ENCODE data around the gene CHST9. TPM values are rescaled to one million over a fixed set of nuclear protein-coding genes. Genes with fewer than 3 reads are reported as not detected.

The CHST9 gene
- polyA plus RNA-seq, 1 donor (not counting 4 experiments of a cell fraction or from before 2014, with no cell fraction given): 0.07 TPM

GRCh38 chr18:26865557-26865956 lies 319.6 kb downstream of the CHST9 start, which contains the start of gene AQP4:
TSS of gene AQP4 (minus strand) at chr18:26865707. CDS start at chr18:26865689, 18 bp downstream.
- FAIRE-seq (no peak), DNase-seq (ENCODE audit: low read depth, low spot score) (no peak)
- no peak within 1 kb of the TSS for H2AFZ ChIP-seq (ENCODE audit: control insufficient read depth, low read length)
- H3K9ac ChIP-seq (ENCODE audit: control insufficient read depth, extremely low read depth, insufficient read depth, low read length): no peak within 1 kb of the TSS
- H3K4me3 ChIP-seq (ENCODE audit: control insufficient read depth in 2 of 3, extremely low read depth in 1 of 3, insufficient read depth in 2 of 3, low read depth in 1 of 3, low read length in 3 of 3): no peak within 1 kb of the TSS
- TF ChIP-seq CTCF (optimal IDR thresholded peaks at IDR 0.05 in 1 of 3, IDR thresholded peaks at IDR 0.05 in 1 of 3, conservative IDR thresholded peaks at IDR 0.05 in 1 of 3; ENCODE audit: extremely low read depth in 1 of 3, insufficient read depth in 2 of 3, low read length in 3 of 3) (no peak), EZH2 (IDR thresholded peaks at IDR 0.05; ENCODE audit: low read length) (no peak)
- H3K9me1 ChIP-seq (ENCODE audit: control insufficient read depth, extremely low read depth, insufficient read depth, low read length): no peaks in the 10 kb centered on the region
- H4K20me1 ChIP-seq (ENCODE audit: control insufficient read depth, extremely low read depth, insufficient read depth, low read length): no peaks in the 10 kb centered on the region
- no peaks in the 10 kb centered on the region for H3K9me3 ChIP-seq (ENCODE audit: control insufficient read depth, low read depth, low read length)
- no peak within 1 kb of the TSS for H3K27ac ChIP-seq (ENCODE audit: control insufficient read depth, insufficient read depth, low read length)
- H3K79me2 ChIP-seq (ENCODE audit: control insufficient read depth, insufficient read depth, low read length): no peaks in the 10 kb centered on the region
- no peaks in the 10 kb centered on the region for H3K36me3 ChIP-seq (ENCODE audit: control insufficient read depth in 2 of 2, extremely low read depth in 1 of 2, insufficient read depth in 2 of 2, low read length in 2 of 2)
- dilution Hi-C loops (cut with MboI; ENCODE audit: extremely low pct_ligation_motif_present, low sequenced_read_pairs): no loop called here
- no peaks in the 10 kb centered on the region for H3K4me1 ChIP-seq (ENCODE audit: control insufficient read depth, extremely low read depth, insufficient read depth, low read length)
- peaks cover 33% of the 10 kb centered on the region for H3K27me3 ChIP-seq (ENCODE audit: control insufficient read depth, extremely low read depth, insufficient read depth, low read length)
- H3K4me2 ChIP-seq (ENCODE audit: control insufficient read depth, extremely low read depth, insufficient read depth, low read depth, low read length): no peak within 1 kb of the TSS

- no peak overlapping the region for H3K9ac ChIP-seq (ENCODE audit: control insufficient read depth, extremely low read depth, insufficient read depth, low read length)
- no peak overlapping the region for H3K4me2 ChIP-seq (ENCODE audit: control insufficient read depth, extremely low read depth, insufficient read depth, low read depth, low read length)
- H2AFZ ChIP-seq (ENCODE audit: control insufficient read depth, low read length): no peak overlapping the region
- H3K36me3 ChIP-seq (ENCODE audit: control insufficient read depth in 2 of 2, extremely low read depth in 1 of 2, insufficient read depth in 2 of 2, low read length in 2 of 2): no peaks in the 10 kb centered on the region
- DNase-seq (ENCODE audit: low read depth, low spot score): no peak
- dilution Hi-C loops (cut with MboI; ENCODE audit: extremely low pct_ligation_motif_present, low sequenced_read_pairs): no loop called here
- no peaks in the 10 kb centered on the region for H3K9me1 ChIP-seq (ENCODE audit: control insufficient read depth, extremely low read depth, insufficient read depth, low read length)
- no peaks in the 10 kb centered on the region for H4K20me1 ChIP-seq (ENCODE audit: control insufficient read depth, extremely low read depth, insufficient read depth, low read length)
- H3K4me3 ChIP-seq (ENCODE audit: control insufficient read depth in 2 of 3, extremely low read depth in 1 of 3, insufficient read depth in 2 of 3, low read depth in 1 of 3, low read length in 3 of 3): no peak overlapping the region
- H3K9me3 ChIP-seq (ENCODE audit: control insufficient read depth, low read depth, low read length): no peaks in the 10 kb centered on the region
- H3K4me1 ChIP-seq (ENCODE audit: control insufficient read depth, extremely low read depth, insufficient read depth, low read length): no peaks in the 10 kb centered on the region
- no peak overlapping the region for H3K27ac ChIP-seq (ENCODE audit: control insufficient read depth, insufficient read depth, low read length)
- H3K27me3 ChIP-seq (ENCODE audit: control insufficient read depth, extremely low read depth, insufficient read depth, low read length): peaks cover 33% of the 10 kb centered on the region
- no peaks in the 10 kb centered on the region for H3K79me2 ChIP-seq (ENCODE audit: control insufficient read depth, insufficient read depth, low read length)
- TF ChIP-seq CTCF (optimal IDR thresholded peaks at IDR 0.05 in 1 of 3, IDR thresholded peaks at IDR 0.05 in 1 of 3, conservative IDR thresholded peaks at IDR 0.05 in 1 of 3; ENCODE audit: extremely low read depth in 1 of 3, insufficient read depth in 2 of 3, low read length in 3 of 3): no peak
- TF ChIP-seq EZH2 (IDR thresholded peaks at IDR 0.05; ENCODE audit: low read length): no peak
- no peak for FAIRE-seq
Measured at GRCh38 chr18:26864658-26865057, 320.4 kb downstream of the CHST9 start.

Measured in keratinocyte (primary cell).